Measurements from ENCODE around the gene HCN3.

- TF ChIP-seq CTCF (IDR thresholded peaks at IDR 0.05) = no peak
- TF ChIP-seq POLR2A (IDR thresholded peaks at IDR 0.05) = no peak
- TF ChIP-seq EP300 (IDR thresholded peaks at IDR 0.05) = no peak
Observed at GRCh38 chr1:155269381-155269780, 7.9 kb upstream of the HCN3 start.
